Activated CD8-positive, alpha-beta memory T cell treated with anti-CD3 and anti-CD28 coated beads, Interleukin-2, amount 50 U/mL, for 48 hours (primary cell): ENCODE results near the gene NT5C.
"Not testable (repeated sequence)": the region's sequence is repeated elsewhere in the genome, so short reads cannot be mapped to it uniquely, and the experiment has no call there.

Experiments
- DNase-seq: peaks from one replicate; pipeline ENCODE4 v3.0.0-alpha.2; 2020

NT5C gene

GRCh38 chr17:75142236-75142971 is 10.9 kb upstream of the NT5C start:
- no peak for DNase-seq

GRCh38 chr17:75138519-75138918 is 7.0 kb upstream of the NT5C start:
- DNase-seq, result no peak

- not testable (repeated sequence) for DNase-seq
Measured at GRCh38 chr17:75137762-75138161, 6.2 kb upstream of the NT5C start.

- DNase-seq, result no peak
Measured at GRCh38 chr17:75135946-75136345, 4.4 kb upstream of the NT5C start.

GRCh38 chr17:75135452-75135851 is 3.9 kb upstream of the NT5C start:
- no peak for DNase-seq

GRCh38 chr17:75133607-75134347 is 2.2 kb upstream of the NT5C start:
- DNase-seq, result not testable (repeated sequence)

GRCh38 chr17:75133001-75133400 is 1.5 kb upstream of the NT5C start:
- no peak for DNase-seq

GRCh38 chr17:75132018-75133000 is 767 bp upstream of the NT5C start:
- not testable (repeated sequence) for DNase-seq

- peak; percentile 79 for DNase-seq
Measured at GRCh38 chr17:75130632-75131277, 787 bp downstream of the NT5C start.

- DNase-seq, result no peak
Measured at GRCh38 chr17:75130059-75130631, 1.4 kb downstream of the NT5C start.

- DNase-seq, result no peak
Measured at GRCh38 chr17:75129576-75129975, 2.0 kb downstream of the NT5C start.

- DNase-seq, result no peak
Measured at GRCh38 chr17:75128694-75129505, 2.6 kb downstream of the NT5C start.

GRCh38 chr17:75127936-75128335 is 3.6 kb downstream of the NT5C start:
- not testable (repeated sequence) for DNase-seq

GRCh38 chr17:75126954-75127353 is 4.6 kb downstream of the NT5C start:
- no peak for DNase-seq

- DNase-seq, result no peak
Measured at GRCh38 chr17:75125984-75126383, 5.6 kb downstream of the NT5C start.

GRCh38 chr17:75124819-75125162 is 6.8 kb downstream of the NT5C start:
- no peak for DNase-seq

GRCh38 chr17:75124041-75124818 is 7.3 kb downstream of the NT5C start:
- peak; percentile 66 for DNase-seq

GRCh38 chr17:75118307-75118706 is 13.2 kb downstream of the NT5C start:
- no peak for DNase-seq

GRCh38 chr17:75116737-75117136 is 14.8 kb downstream of the NT5C start:
- DNase-seq, result no peak

GRCh38 chr17:75115555-75115954 is 16.0 kb downstream of the NT5C start:
- no peak for DNase-seq
